Endometrial microvascular endothelial cells (primary cell): Measurements from ENCODE around the gene ACCSL. TPM values are rescaled to one million over a fixed set of nuclear protein-coding genes. Genes with fewer than 3 reads are reported as not detected.

Source experiments
- in situ Hi-C: cut with HindIII; loops from 2 replicates; pipeline ENCODE4 v1.10.0; 2017; ENCODE audit warnings: low sequenced_read_pairs, low pct_unique_long_range_greater_than_20kb; ENCODE audit errors: inconsistent ontology term
- total RNA-seq: library from RNA; depleted of rRNA; stranded (reverse); fragments of >200 nt; gene quantifications from one replicate; pipeline ENCODE4 v1.2.3, GENCODE V29; 2015; ENCODE audit errors: inconsistent ontology term

ACCSL gene
- total RNA-seq, 1 donor from 2014 or later, result not detected

GRCh38 chr11:44036811-44037657 lies 10.7 kb upstream of the ACCSL start:
- in situ Hi-C loops, result loop anchor here (25.0 kb wide), 1 partner anchor 125 kb away; no protein-coding TSS in a partner anchor

- in situ Hi-C loops, result loop anchor here (25.0 kb wide), 1 partner anchor 125 kb away; no protein-coding TSS in a partner anchor
Observed at GRCh38 chr11:44037658-44037998, 10.2 kb upstream of the ACCSL start.

GRCh38 chr11:44043157-44043556 lies 4.6 kb upstream of the ACCSL start:
- in situ Hi-C loops, result loop anchor here (25.0 kb wide), 1 partner anchor 131 kb away; no protein-coding TSS in a partner anchor

- in situ Hi-C loops, result loop anchor here (25.0 kb wide), 1 partner anchor 134 kb away; no protein-coding TSS in a partner anchor
Observed at GRCh38 chr11:44046182-44046581, 1.6 kb upstream of the ACCSL start.

GRCh38 chr11:44047298-44047697 lies 483 bp upstream of the ACCSL start:
- in situ Hi-C loops, result loop anchor here (25.0 kb wide), 1 partner anchor 135 kb away; no protein-coding TSS in a partner anchor

GRCh38 chr11:44049832-44050231 lies 2.1 kb downstream of the ACCSL start:
- in situ Hi-C loops, result loop anchor here (25.0 kb wide), 1 partner anchor 138 kb away; no protein-coding TSS in a partner anchor

- in situ Hi-C loops, result no loop called here
Observed at GRCh38 chr11:44051171-44051570, 3.4 kb downstream of the ACCSL start.

- in situ Hi-C loops, result no loop called here
Observed at GRCh38 chr11:44057340-44057739, 9.6 kb downstream of the ACCSL start.

GRCh38 chr11:44058275-44058674 lies 10.5 kb downstream of the ACCSL start:
- in situ Hi-C loops, result no loop called here

- in situ Hi-C loops, result no loop called here
Observed at GRCh38 chr11:44065161-44065661, 17.4 kb downstream of the ACCSL start.

GRCh38 chr11:44065841-44066731 lies 18.3 kb downstream of the ACCSL start, which contains the start of gene ACCS:
TSS of gene ACCS (plus strand) at chr11:44066270. CDS start at chr11:44067628, 1,358 bp downstream.
- in situ Hi-C loops, result no loop called here

- in situ Hi-C loops, result no loop called here
Observed at GRCh38 chr11:44066732-44067141, 19.0 kb downstream of the ACCSL start.

- in situ Hi-C loops, result no loop called here
Observed at GRCh38 chr11:44067266-44067665, 19.5 kb downstream of the ACCSL start.

- in situ Hi-C loops, result no loop called here
Observed at GRCh38 chr11:44068180-44068579, 20.4 kb downstream of the ACCSL start.

GRCh38 chr11:44071157-44071556 lies 23.4 kb downstream of the ACCSL start:
- in situ Hi-C loops, result no loop called here

- in situ Hi-C loops, result no loop called here
Observed at GRCh38 chr11:44072757-44073658, 25.2 kb downstream of the ACCSL start.

- in situ Hi-C loops, result no loop called here
Observed at GRCh38 chr11:44078794-44079193, 31.0 kb downstream of the ACCSL start.

GRCh38 chr11:44079376-44079775 lies 31.6 kb downstream of the ACCSL start:
- in situ Hi-C loops, result no loop called here
